ENCODE measurements around the gene HSDL2.

Gene HSDL2

GRCh38 chr9:112420208-112420607, 40.3 kb downstream of the HSDL2 start:
- no peaks in the 10 kb centered on the region for H3K4me1 ChIP-seq (ENCODE audit: control insufficient read depth, insufficient read depth, low read depth, low read length)
- H3K4me2 ChIP-seq (ENCODE audit: low read length, poor library complexity, severe bottlenecking) = no peak overlapping the region
- H2BK120ac ChIP-seq (ENCODE audit: low read depth, low read length) = no peak overlapping the region
- no peak overlapping the region for H3K18ac ChIP-seq (ENCODE audit: low read depth in 1 of 2, low read length in 2 of 2)
- H2BK12ac ChIP-seq (ENCODE audit: low read length in 2 of 2) = no peak overlapping the region
- H2BK15ac ChIP-seq (ENCODE audit: low read depth, poor library complexity, severe bottlenecking) = no peak overlapping the region
- H3K4me3 ChIP-seq (ENCODE audit: insufficient read depth in 1 of 2, low read depth in 1 of 2, low read length in 2 of 2) = no peak overlapping the region
- H3K14ac ChIP-seq (ENCODE audit: low read length in 2 of 2) = no peak overlapping the region
- H3K9me3 ChIP-seq (ENCODE audit: control insufficient read depth, low read length) = no peaks in the 10 kb centered on the region
- no peak overlapping the region for H3K27ac ChIP-seq (ENCODE audit: low read length, poor library complexity, severe bottlenecking)
- no peak overlapping the region for H4K91ac ChIP-seq (ENCODE audit: low read length)
- H2BK5ac ChIP-seq (ENCODE audit: low read depth, low read length, poor library complexity, severe bottlenecking) = no peak overlapping the region
- no peak overlapping the region for H4K8ac ChIP-seq (ENCODE audit: low read length)
- no peak overlapping the region for H2AK5ac ChIP-seq (ENCODE audit: low read length, severe bottlenecking)
- no peak overlapping the region for H3K23ac ChIP-seq (ENCODE audit: low read length in 2 of 2)
- H3K4ac ChIP-seq (ENCODE audit: low read depth in 1 of 2, low read length in 2 of 2) = no peak overlapping the region
- whole genome bisulfite sequencing = 98% methylated on average over 2 of the region's 2 CpGs
- no peaks in the 10 kb centered on the region for H3K27me3 ChIP-seq (ENCODE audit: control insufficient read depth in 1 of 2, insufficient read depth in 1 of 2, low read length in 2 of 2)
- no peak overlapping the region for H3K9ac ChIP-seq (ENCODE audit: low read length)
- H3K36me3 ChIP-seq (ENCODE audit: control insufficient read depth in 1 of 2, insufficient read depth in 2 of 2, low read depth in 1 of 2, low read length in 2 of 2) = peaks cover 14 to 57% of the 10 kb centered on the region in 2 experiments
- H2AFZ ChIP-seq (ENCODE audit: low read depth, low read length) = no peak overlapping the region
- peaks cover 5% of the 10 kb centered on the region for H3K79me1 ChIP-seq (replicated peaks; ENCODE audit: low read length, poor library complexity, severe bottlenecking)
- DNase-seq = no peak

GRCh38 chr9:112421771-112422222, 41.9 kb downstream of the HSDL2 start:
- H3K27ac ChIP-seq (ENCODE audit: low read length, poor library complexity, severe bottlenecking) = no peak overlapping the region
- H2BK12ac ChIP-seq (ENCODE audit: low read length in 2 of 2) = no peak overlapping the region
- no peak overlapping the region for H2AK5ac ChIP-seq (ENCODE audit: low read length, severe bottlenecking)
- H3K9me3 ChIP-seq (ENCODE audit: control insufficient read depth, low read length) = no peaks in the 10 kb centered on the region
- H3K4me2 ChIP-seq (ENCODE audit: low read length, poor library complexity, severe bottlenecking) = no peak overlapping the region
- no peak overlapping the region for H3K4me3 ChIP-seq (ENCODE audit: insufficient read depth in 1 of 2, low read depth in 1 of 2, low read length in 2 of 2)
- H3K18ac ChIP-seq (ENCODE audit: low read depth in 1 of 2, low read length in 2 of 2) = no peak overlapping the region
- H4K8ac ChIP-seq (ENCODE audit: low read length) = no peak overlapping the region
- H3K23ac ChIP-seq (ENCODE audit: low read length in 2 of 2) = no peak overlapping the region
- DNase-seq = peak; percentile 22
- peaks cover 12 to 51% of the 10 kb centered on the region in 2 experiments for H3K36me3 ChIP-seq (ENCODE audit: control insufficient read depth in 1 of 2, insufficient read depth in 2 of 2, low read depth in 1 of 2, low read length in 2 of 2)
- H3K4ac ChIP-seq (ENCODE audit: low read depth in 1 of 2, low read length in 2 of 2) = no peak overlapping the region
- H3K9ac ChIP-seq (ENCODE audit: low read length) = no peak overlapping the region
- no peaks in the 10 kb centered on the region for H3K27me3 ChIP-seq (ENCODE audit: control insufficient read depth in 1 of 2, insufficient read depth in 1 of 2, low read length in 2 of 2)
- no peak overlapping the region for H3K14ac ChIP-seq (ENCODE audit: low read length in 2 of 2)
- no peak overlapping the region for H2BK120ac ChIP-seq (ENCODE audit: low read depth, low read length)
- no peak overlapping the region for H2BK5ac ChIP-seq (ENCODE audit: low read depth, low read length, poor library complexity, severe bottlenecking)
- H3K4me1 ChIP-seq (ENCODE audit: control insufficient read depth, insufficient read depth, low read depth, low read length) = peaks cover 1% of the 10 kb centered on the region
- peaks cover 4% of the 10 kb centered on the region for H3K79me1 ChIP-seq (replicated peaks; ENCODE audit: low read length, poor library complexity, severe bottlenecking)
- H2AFZ ChIP-seq (ENCODE audit: low read depth, low read length) = no peak overlapping the region
- no peak overlapping the region for H2BK15ac ChIP-seq (ENCODE audit: low read depth, poor library complexity, severe bottlenecking)
- WGBS = 81% methylated on average over 5 of the region's 5 CpGs
- H4K91ac ChIP-seq (ENCODE audit: low read length) = no peak overlapping the region

- Histone ChIP-seq H3K9ac (ENCODE audit: low read length) (no peak overlapping the region), H3K9me3 (ENCODE audit: control insufficient read depth, low read length) (no peaks in the 10 kb centered on the region), H2AK5ac (ENCODE audit: low read length, severe bottlenecking) (no peak overlapping the region), H4K8ac (ENCODE audit: low read length) (no peak overlapping the region), H3K79me1 (replicated peaks; ENCODE audit: low read length, poor library complexity, severe bottlenecking) (peaks cover 4% of the 10 kb centered on the region), H2AFZ (ENCODE audit: low read depth, low read length) (no peak overlapping the region), H2BK120ac (ENCODE audit: low read depth, low read length) (no peak overlapping the region), H3K23ac (ENCODE audit: low read length in 2 of 2) (no peak overlapping the region), H3K27me3 (ENCODE audit: control insufficient read depth in 1 of 2, insufficient read depth in 1 of 2, low read length in 2 of 2) (no peaks in the 10 kb centered on the region), H2BK5ac (ENCODE audit: low read depth, low read length, poor library complexity, severe bottlenecking) (no peak overlapping the region), H2BK12ac (ENCODE audit: low read length in 2 of 2) (no peak overlapping the region), H2BK15ac (ENCODE audit: low read depth, poor library complexity, severe bottlenecking) (no peak overlapping the region), H3K27ac (ENCODE audit: low read length, poor library complexity, severe bottlenecking) (peak overlapping the region; percentile 29), H3K14ac (ENCODE audit: low read length in 2 of 2) (no peak overlapping the region), H3K4me1 (ENCODE audit: control insufficient read depth, insufficient read depth, low read depth, low read length) (peaks cover 1% of the 10 kb centered on the region), H3K4me2 (ENCODE audit: low read length, poor library complexity, severe bottlenecking) (no peak overlapping the region), H4K91ac (ENCODE audit: low read length) (no peak overlapping the region), H3K18ac (ENCODE audit: low read depth in 1 of 2, low read length in 2 of 2) (no peak overlapping the region), H3K4me3 (ENCODE audit: insufficient read depth in 1 of 2, low read depth in 1 of 2, low read length in 2 of 2) (no peak overlapping the region), H3K4ac (ENCODE audit: low read depth in 1 of 2, low read length in 2 of 2) (no peak overlapping the region), H3K36me3 (ENCODE audit: control insufficient read depth in 1 of 2, insufficient read depth in 2 of 2, low read depth in 1 of 2, low read length in 2 of 2) (peaks cover 12 to 48% of the 10 kb centered on the region in 2 experiments)
- DNase-seq = no peak
- WGBS = 98% methylated on average over 3 of the region's 3 CpGs
Measured at GRCh38 chr9:112422417-112423148, 42.7 kb downstream of the HSDL2 start.

GRCh38 chr9:112430006-112430522, 50.2 kb downstream of the HSDL2 start:
- DNase-seq = no peak
- H3K4me1 ChIP-seq (ENCODE audit: control insufficient read depth, insufficient read depth, low read depth, low read length) = peaks cover 1% of the 10 kb centered on the region
- no peak overlapping the region for H4K91ac ChIP-seq (ENCODE audit: low read length)
- WGBS = 98% methylated on average over 6 of the region's 6 CpGs
- H3K23ac ChIP-seq (ENCODE audit: low read length in 2 of 2) = no peak overlapping the region
- no peak overlapping the region for H3K4ac ChIP-seq (ENCODE audit: low read depth in 1 of 2, low read length in 2 of 2)
- H2BK5ac ChIP-seq (ENCODE audit: low read depth, low read length, poor library complexity, severe bottlenecking) = no peak overlapping the region
- H3K27me3 ChIP-seq (ENCODE audit: control insufficient read depth in 1 of 2, insufficient read depth in 1 of 2, low read length in 2 of 2) = no peaks in the 10 kb centered on the region
- no peak overlapping the region for H3K14ac ChIP-seq (ENCODE audit: low read length in 2 of 2)
- H3K4me2 ChIP-seq (ENCODE audit: low read length, poor library complexity, severe bottlenecking) = no peak overlapping the region
- no peak overlapping the region for H2AK5ac ChIP-seq (ENCODE audit: low read length, severe bottlenecking)
- H2BK12ac ChIP-seq (ENCODE audit: low read length in 2 of 2) = no peak overlapping the region
- no peak overlapping the region for H2AFZ ChIP-seq (ENCODE audit: low read depth, low read length)
- no peak overlapping the region for H3K4me3 ChIP-seq (ENCODE audit: insufficient read depth in 1 of 2, low read depth in 1 of 2, low read length in 2 of 2)
- no peak overlapping the region for H3K9ac ChIP-seq (ENCODE audit: low read length)
- H4K8ac ChIP-seq (ENCODE audit: low read length) = no peak overlapping the region
- peaks cover 17 to 68% of the 10 kb centered on the region in 2 experiments for H3K36me3 ChIP-seq (ENCODE audit: control insufficient read depth in 1 of 2, insufficient read depth in 2 of 2, low read depth in 1 of 2, low read length in 2 of 2)
- H3K79me1 ChIP-seq (replicated peaks; ENCODE audit: low read length, poor library complexity, severe bottlenecking) = peaks cover 3% of the 10 kb centered on the region
- H2BK120ac ChIP-seq (ENCODE audit: low read depth, low read length) = no peak overlapping the region
- no peak overlapping the region for H3K18ac ChIP-seq (ENCODE audit: low read depth in 1 of 2, low read length in 2 of 2)
- no peak overlapping the region for H3K27ac ChIP-seq (ENCODE audit: low read length, poor library complexity, severe bottlenecking)
- H2BK15ac ChIP-seq (ENCODE audit: low read depth, poor library complexity, severe bottlenecking) = no peak overlapping the region
- H3K9me3 ChIP-seq (ENCODE audit: control insufficient read depth, low read length) = no peaks in the 10 kb centered on the region
